GM21825 (cell line): Measurements from ENCODE around the gene PIEZO2.
"Not testable (repeated sequence)": the region's sequence is repeated elsewhere in the genome, so short reads cannot be mapped to it uniquely, and the experiment has no call there.

Source experiments
- ATAC-seq: cut with Tn5 transposase; IDR thresholded peaks from one replicate; pipeline ENCODE4 v1.9.1; 2021; ENCODE audit warnings: mild to moderate bottlenecking, moderate library complexity; ENCODE audit not compliant: unreplicated experiment

Gene PIEZO2

DNA sequence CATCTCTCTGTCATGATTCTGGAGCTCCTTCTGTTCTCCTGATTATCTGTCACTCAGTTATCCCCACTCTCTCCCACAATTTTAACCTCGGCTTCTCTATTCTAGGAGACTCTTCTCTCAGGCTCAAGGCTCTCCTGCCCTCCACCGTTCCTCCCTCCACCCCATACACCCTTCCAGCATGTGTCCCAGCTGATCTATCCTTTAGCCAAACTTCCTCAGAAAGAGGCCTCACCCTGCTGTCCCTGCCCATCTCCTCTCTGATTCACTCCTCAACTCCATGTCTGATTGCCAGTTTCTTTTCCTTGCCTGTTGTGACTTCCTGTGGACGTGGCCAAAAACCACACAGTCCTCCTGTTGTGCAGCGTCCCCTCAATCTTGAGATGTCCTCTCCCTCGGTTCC lies 505.4 kb downstream of the PIEZO2 start:
- not testable (repeated sequence) for ATAC-seq

- ATAC-seq, result not testable (repeated sequence)
These were observed 506.3 kb downstream of the PIEZO2 start for GRCh38 chr18:10642915-10643524.

- ATAC-seq, result not testable (repeated sequence)
These were observed 510.9 kb downstream of the PIEZO2 start for GRCh38 chr18:10638539-10638885.

- ATAC-seq, result not testable (repeated sequence)
These were observed 511.4 kb downstream of the PIEZO2 start for GRCh38 chr18:10637858-10638538.

DNA sequence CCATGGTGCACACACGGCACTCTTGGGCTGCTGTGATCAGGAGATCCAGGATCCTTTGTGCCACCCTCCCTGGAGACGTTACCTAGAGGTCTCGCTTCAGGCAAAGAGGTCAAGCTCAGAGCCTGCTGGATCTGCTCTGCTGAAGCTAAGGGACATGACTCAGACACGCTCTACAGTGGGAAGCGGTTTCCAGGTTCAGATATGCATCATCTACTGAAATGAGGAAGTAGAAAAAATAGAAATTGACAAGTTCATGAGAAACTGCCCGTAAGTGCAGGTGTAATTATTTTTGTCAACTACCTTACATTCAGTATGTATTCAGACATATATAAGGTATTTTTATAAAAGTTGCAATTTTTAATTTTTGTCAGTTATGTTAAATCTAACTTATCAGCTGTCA lies 520.3 kb downstream of the PIEZO2 start:
- peak; percentile 99 for ATAC-seq

GRCh38 chr18:10626606-10627213 lies 522.7 kb downstream of the PIEZO2 start:
- not testable (repeated sequence) for ATAC-seq

- not testable (repeated sequence) for ATAC-seq
These were observed 525.8 kb downstream of the PIEZO2 start for GRCh38 chr18:10623606-10624005.

- ATAC-seq, result not testable (repeated sequence)
These were observed 526.4 kb downstream of the PIEZO2 start for GRCh38 chr18:10622982-10623381.

DNA sequence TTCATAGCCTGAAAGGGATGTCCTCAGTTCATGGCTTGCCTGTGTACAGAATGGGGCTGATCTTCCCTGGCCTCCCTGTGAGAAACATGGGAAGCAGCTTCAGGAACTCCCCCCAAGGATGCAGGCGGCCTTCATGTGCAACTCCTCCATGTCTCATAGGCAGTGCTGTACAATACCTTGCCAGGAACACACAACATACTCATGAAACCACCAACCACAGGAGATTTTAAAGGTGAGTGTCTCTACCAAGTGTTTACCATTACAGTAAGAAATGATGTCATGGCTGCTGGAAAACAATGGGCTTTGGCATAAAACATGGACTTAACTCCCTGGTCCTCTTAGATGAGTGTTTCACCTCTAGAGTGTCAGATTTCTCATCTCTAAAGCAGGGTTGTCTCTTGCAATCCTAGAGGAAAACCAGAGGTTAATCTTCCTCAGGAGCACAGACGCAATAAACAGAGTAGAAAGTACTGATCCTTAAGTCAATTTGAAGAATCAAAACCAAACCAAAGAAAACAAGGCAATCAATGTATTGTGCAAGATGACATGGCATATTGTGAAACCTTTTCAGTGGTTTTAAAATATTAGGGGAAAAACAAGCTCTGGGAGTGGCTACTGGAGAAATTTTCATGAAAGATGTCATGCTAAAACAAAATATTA lies 528.6 kb downstream of the PIEZO2 start:
- ATAC-seq, result not testable (repeated sequence)
